GM19035 (cell line): ENCODE measurements around the gene ERCC2.
"Not testable (repeated sequence)": the region's sequence is repeated elsewhere in the genome, so short reads cannot be mapped to it uniquely, and the experiment has no call there.

Experiments
- ATAC-seq: cut with Tn5 transposase; IDR thresholded peaks from one replicate; pipeline ENCODE4 v1.9.1; 2021; ENCODE audit not compliant: unreplicated experiment

ERCC2 gene

GRCh38 chr19:45340232-45340898, 30.0 kb downstream of the ERCC2 start, which contains the start of gene KLC3:
Gene KLC3, plus strand, starts transcription at chr19:45340750. Its CDS starts 4,792 bp downstream, at chr19:45345542.
- ATAC-seq: no peak

- no peak for ATAC-seq
Measured at GRCh38 chr19:45339629-45340028, 30.7 kb downstream of the ERCC2 start.

GRCh38 chr19:45336696-45337251, 33.6 kb downstream of the ERCC2 start:
- ATAC-seq: no peak

- not testable (repeated sequence) for ATAC-seq
Measured at GRCh38 chr19:45334881-45335280, 35.5 kb downstream of the ERCC2 start.

GRCh38 chr19:45333609-45334303, 36.6 kb downstream of the ERCC2 start:
- no peak for ATAC-seq

- no peak for ATAC-seq
Measured at GRCh38 chr19:45331411-45331810, 39.0 kb downstream of the ERCC2 start.

GRCh38 chr19:45327404-45328143, 42.8 kb downstream of the ERCC2 start:
- no peak for ATAC-seq

GRCh38 chr19:45324349-45324907, 45.9 kb downstream of the ERCC2 start:
- ATAC-seq: no peak

GRCh38 chr19:45323671-45324081, 46.7 kb downstream of the ERCC2 start:
- no peak for ATAC-seq

GRCh38 chr19:45322744-45323281, 47.6 kb downstream of the ERCC2 start, which contains the start of gene CKM:
Gene CKM, minus strand, starts transcription at chr19:45322875. Its CDS starts 3,162 bp downstream, at chr19:45319713.
- no peak for ATAC-seq

- ATAC-seq: no peak
Measured at GRCh38 chr19:45322311-45322710, 48.1 kb downstream of the ERCC2 start.

- no peak for ATAC-seq
Measured at GRCh38 chr19:45321848-45322247, 48.5 kb downstream of the ERCC2 start.

- no peak for ATAC-seq
Measured at GRCh38 chr19:45320997-45321775, 49.2 kb downstream of the ERCC2 start.

- ATAC-seq: no peak
Measured at GRCh38 chr19:45315304-45315703, 55.1 kb downstream of the ERCC2 start.

- ATAC-seq: no peak
Measured at GRCh38 chr19:45314708-45315245, 55.6 kb downstream of the ERCC2 start.

GRCh38 chr19:45312285-45312684, 58.1 kb downstream of the ERCC2 start:
- not testable (repeated sequence) for ATAC-seq

- ATAC-seq: no peak
Measured at GRCh38 chr19:45311621-45312020, 58.8 kb downstream of the ERCC2 start.

- not testable (repeated sequence) for ATAC-seq
Measured at GRCh38 chr19:45309322-45309721, 61.1 kb downstream of the ERCC2 start.

- no peak for ATAC-seq
Measured at GRCh38 chr19:45307361-45307760, 63.0 kb downstream of the ERCC2 start.
